GM21423 (cell line): Measurements from ENCODE around the gene HEBP2.
A peak's percentile ranks its signal among the peaks of the same experiment; 100 is the strongest.
"Not testable (repeated sequence)": the region's sequence is repeated elsewhere in the genome, so short reads cannot be mapped to it uniquely, and the experiment has no call there.

ENCODE experiments used
- ATAC-seq: cut with Tn5 transposase; IDR thresholded peaks from one replicate; pipeline ENCODE4 v1.9.1; 2021; ENCODE audit warnings: mild to moderate bottlenecking, moderate library complexity; ENCODE audit not compliant: unreplicated experiment

HEBP2 gene, protein sequence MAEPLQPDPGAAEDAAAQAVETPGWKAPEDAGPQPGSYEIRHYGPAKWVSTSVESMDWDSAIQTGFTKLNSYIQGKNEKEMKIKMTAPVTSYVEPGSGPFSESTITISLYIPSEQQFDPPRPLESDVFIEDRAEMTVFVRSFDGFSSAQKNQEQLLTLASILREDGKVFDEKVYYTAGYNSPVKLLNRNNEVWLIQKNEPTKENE

DNA sequence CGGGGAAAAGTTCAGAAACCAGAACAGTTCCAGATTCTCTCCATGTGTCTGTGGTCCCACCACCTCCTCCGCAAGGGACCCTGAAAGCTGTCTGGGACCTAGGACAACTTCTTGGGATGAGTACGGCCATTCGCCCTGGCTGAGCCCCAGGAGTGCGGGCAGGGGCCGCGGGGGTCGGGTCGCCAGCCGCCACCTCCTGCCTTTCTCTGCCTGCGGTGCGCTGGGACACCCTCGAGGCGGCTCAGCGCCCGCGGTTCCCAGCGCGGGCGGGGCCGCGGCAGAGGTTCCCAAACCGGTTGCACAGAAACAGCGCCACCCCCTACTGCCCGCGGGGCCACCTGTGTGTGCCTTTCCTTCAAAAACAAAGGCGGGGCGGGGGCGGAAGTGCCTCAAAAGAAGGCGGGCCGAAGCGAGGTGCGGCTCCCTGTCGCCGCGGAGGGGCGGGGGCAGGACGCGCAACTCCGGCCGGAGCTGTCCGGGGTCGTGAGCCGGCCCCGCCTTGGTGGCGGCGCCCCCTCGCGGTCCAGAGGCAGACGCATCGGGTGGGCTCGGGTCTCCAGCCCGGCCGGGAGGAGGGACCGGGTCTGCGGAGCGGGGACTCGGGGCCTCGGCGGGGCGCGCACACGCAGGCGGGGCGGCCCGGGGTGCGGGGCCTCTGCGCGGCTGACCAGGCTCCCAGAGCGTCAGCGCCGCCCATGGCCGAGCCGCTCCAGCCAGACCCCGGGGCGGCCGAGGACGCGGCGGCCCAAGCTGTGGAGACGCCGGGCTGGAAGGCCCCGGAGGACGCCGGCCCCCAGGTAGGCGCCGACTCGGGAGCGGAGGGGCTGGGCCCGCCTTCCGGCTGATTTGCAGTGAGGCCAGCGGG, at the start of gene HEBP2:
Gene HEBP2, plus strand, starts transcription at position 423 of the 865 bp plus-strand sequence. Its CDS starts 273 bp downstream, at position 696.
- peak; percentile 94 for ATAC-seq

DNA sequence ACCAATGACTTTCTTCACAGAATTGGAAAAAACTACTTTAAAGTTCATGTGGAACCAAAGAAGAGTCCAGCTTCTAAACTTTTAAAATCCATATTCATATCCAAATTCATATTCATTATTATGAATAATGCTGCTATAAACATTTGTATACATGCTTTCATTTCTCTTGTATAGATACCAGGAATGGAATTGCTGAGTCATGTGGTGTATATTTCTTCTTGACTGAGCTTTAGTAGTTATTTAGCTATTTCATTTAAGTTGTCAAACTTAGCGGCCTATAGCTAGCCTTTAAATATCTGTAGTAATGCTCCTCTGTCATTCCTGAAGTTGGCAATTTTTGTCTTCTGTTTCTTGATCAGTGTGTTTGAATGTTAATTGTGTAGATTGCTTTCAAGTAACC, 46.1 kb upstream of the HEBP2 start:
- ATAC-seq: no peak

DNA sequence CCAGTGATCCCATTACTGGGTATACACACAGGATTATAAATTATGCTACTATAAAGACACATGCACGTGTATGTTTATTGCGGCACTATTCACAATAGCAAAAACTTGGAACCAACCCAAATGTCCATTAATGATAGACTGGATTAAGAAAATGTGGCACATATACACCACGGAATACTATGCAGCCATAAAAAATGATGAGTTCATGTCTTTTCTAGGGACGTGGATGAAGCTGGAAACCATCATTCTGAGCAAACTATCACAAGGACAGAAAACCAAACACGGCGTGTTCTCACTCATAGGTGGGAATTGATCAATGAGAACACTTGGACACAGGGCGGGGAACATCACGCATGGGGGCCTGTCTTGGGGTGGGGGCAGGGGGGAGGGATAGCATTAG, 35.3 kb upstream of the HEBP2 start:
- not testable (repeated sequence) for ATAC-seq

DNA sequence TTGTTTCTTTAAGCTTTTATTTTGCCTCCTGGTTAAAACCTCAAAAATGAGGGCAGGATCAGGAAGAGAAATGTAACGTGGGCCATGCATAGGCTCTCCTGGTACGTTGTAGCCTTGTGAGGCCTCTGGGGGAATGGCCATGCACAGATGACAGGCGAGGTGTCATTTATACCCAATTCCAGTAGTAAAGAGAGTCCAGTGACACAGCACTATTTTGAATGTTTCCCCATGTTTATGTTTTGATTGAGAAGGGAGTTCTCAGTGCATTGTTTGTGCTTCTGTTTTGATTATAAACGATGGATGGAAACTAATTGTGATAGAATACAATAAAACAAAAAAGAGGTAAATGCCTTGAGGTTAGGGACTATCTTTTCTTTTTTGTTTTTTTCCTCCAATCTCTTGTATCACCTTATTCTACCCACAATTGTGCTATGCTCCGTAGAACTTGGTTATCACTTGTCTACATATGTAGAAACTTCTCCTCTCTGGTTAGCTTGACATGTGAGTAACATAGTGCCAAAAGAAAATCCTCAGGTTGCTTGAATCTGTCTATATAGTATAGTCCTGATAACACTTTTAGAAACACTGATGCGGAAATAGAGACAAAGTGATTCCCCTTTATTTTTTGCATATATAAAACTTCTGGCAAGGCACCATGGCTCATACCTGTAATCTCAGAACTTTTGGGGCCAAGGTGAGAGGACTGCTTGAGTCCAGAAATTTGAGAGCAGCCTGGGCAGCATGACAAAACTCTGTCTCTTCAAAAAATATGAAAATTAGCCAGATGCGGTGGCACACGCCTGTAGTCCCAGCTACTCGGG, 33.2 kb upstream of the HEBP2 start:
- no peak for ATAC-seq

DNA sequence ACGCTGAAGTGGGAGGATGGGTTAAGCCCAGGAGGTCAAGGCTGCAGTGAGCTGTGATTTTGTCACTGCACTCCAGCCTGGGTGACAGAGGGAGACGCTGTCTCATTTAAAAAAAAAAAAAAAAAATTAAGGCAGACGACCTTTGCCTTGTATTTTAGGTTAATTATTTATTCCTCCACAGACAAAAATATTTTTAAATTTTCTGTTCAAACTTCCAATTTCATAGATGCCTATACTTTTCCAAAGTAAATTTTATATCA, 32.6 kb upstream of the HEBP2 start:
- ATAC-seq: no peak

DNA sequence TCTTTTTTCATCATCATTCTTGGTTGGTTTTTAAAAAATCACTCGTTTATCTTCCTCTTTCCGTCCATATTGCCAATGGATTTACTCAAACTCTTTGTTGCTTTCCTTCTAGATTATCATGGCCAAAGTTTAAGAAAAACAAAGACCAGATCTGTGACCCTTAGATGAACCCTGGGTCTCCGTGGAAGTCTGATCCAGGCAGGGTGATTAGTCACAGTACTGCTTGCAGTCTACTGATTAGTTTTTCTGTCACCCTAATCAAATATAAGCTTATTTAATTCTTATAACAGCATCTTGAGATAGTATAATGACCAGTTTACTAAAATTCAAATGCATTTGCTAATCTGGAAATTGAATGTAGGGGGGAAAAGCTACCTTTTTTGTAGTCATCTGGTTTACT, 32.3 kb upstream of the HEBP2 start:
- ATAC-seq: no peak

DNA sequence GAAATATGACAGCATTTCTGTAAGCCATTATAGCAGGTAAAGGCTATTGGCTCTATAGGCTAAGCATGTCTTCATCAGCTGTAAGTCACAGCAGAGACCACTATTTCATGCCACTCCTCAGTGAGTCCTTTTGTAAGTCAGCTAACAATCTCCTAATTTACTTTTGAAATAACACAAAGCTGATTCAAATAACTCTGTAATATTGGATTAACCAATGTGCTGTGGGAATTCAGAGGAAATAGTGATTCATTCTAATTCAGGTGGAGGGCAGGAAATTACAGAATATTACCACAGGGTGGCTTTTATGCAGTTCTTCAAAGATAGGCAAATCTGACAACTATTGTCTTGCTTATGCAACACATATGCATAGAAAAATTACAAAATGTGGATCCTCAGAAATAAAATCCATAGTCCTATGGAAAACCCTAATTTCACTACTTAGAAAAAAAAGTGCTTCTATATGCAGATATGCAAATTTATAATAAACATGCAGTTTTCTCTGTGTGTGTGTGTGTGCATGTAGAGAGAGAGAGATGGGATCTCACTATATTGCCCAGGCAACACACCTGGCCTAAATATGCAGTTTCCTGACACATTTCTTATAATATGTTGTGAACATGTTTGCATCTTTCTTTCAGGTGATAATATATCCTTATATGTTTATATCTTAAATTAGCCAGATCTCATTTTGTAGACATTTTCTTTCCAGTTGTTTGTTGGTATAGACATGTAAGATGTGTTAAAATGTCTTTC, 31.1 kb upstream of the HEBP2 start:
- no peak for ATAC-seq

DNA sequence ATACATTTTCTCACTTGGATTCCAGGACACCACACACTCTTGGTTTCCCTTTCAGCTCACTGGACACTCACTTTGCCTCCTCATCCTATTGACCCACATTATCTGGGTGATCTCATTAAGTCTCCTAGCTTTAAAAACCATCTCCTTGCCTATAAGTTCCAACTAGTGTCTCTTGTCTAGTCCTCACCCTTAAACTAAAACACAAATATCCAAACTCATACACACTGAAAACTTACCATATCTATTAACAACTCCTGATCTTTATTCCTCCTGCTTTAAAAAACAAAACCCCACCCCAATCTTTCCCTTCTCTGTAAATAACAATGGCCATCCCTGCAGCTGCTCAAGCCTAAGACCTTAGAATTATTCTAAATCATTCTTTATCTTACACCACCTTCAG, 29.8 kb upstream of the HEBP2 start:
- ATAC-seq: no peak

DNA sequence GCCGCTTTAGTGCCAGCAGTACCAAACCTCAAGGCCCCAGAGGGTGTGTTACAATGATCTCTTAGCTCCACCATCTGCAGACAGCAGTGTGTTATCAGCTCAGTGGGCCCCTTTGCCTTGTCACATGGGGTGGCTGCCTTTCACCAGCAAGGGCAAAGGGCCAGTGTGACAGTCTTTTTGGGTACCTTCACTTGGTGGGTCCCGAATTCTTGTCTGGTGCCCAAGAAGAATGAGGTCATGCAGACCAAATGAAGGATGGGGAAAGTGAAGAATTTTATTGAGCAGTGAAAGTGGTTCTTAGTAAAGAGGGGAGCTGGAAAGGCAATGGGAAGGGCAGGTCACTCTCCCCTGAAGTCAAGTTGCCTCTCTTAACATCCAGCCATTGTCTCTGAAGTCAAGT, 29.2 kb upstream of the HEBP2 start:
- no peak for ATAC-seq

DNA sequence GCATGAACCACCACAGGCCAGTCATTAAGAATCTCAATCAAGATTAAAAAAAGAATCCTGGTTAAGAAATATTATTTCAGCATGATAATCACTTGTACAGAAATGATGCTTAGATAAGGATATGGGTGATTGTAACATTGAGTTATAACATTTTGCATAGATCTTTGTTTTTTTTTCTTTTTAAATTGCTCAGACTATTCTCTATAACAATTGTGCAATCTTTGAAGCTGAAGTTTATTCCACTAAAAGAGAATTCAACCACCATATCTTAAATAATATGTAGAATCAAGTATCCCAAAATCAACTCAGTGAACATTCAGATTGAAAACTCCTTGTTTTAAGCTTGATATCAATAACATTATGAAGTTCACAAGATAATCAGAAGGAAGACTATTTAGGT, 27.0 kb upstream of the HEBP2 start:
- ATAC-seq: no peak

DNA sequence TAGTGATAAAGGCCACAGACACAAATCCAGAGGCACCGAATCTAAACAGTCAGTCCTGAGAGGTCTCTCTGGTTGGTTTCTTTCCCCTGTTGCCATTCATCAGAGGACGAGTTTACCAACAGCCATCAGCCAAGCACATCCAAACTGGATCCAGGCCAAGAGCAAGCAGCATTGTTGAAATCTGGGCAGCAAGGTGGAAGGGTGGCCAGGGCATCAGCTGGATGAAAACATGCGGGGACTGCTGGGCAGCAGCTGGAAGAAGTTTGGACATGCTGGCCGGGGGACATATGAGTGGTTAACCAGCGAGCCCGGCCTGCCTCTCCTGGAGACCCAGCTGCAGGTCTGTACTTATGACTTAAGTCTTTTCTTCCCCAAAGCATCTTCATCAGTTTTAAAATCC, 26.2 kb upstream of the HEBP2 start, which contains the start of gene SMIM28:
Gene SMIM28, plus strand, starts transcription at position 62 of the 400 bp plus-strand sequence. Its CDS starts 168 bp downstream, at position 230.
- ATAC-seq: no peak

DNA sequence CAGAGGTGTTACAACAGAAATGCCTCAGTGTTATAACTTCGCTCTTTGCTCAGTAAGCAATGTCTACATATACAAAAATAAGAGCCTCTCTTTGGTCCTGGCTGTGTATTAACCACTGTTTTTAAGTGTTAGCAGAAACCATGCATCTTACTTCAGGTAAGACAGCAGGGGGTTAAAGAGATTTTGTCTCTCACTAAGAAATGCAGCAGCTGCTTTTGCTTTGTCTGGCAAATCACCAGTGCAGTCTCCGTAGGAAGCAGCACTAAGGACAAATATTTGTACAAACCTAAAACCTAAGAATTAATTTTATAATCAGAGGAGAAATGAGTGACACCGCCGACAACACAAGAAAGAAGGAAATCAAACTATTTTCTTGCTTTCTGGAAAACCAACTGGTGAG, 25.6 kb upstream of the HEBP2 start:
- no peak for ATAC-seq

DNA sequence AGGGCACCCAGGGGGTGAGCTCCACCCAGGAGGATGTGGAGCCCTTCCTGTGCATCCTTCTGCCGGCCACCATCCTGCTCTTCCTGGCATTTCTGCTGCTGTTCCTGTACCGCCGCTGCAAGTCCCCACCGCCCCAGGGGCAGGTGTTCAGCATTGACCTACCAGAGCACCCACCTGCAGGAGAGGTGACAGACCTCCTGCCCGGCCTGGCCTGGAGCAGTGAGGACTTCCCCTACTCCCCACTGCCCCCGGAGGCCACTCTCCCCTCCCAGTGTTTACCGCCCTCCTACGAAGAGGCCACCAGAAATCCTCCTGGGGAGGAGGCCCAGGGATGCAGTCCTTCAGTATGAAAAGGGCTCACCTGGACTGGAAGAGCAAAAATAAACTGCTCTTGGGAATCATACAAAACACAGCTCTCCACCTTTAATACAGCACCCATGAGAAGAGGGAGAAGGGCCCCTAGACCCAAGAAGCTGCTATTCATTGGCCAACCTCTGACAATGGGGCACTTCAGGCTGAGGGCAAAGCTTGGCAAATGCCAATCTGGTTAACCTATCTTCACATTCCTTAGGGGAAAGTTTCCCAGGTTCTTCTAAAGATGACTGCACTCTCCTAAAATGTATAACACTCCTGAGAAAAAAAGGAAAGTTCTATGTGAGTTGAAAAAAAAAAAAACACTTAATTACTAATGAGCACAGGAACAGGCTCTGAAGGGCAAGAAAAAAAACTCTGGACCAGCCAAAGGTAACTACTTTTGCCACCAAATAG, 21.3 kb upstream of the HEBP2 start:
- no peak for ATAC-seq

DNA sequence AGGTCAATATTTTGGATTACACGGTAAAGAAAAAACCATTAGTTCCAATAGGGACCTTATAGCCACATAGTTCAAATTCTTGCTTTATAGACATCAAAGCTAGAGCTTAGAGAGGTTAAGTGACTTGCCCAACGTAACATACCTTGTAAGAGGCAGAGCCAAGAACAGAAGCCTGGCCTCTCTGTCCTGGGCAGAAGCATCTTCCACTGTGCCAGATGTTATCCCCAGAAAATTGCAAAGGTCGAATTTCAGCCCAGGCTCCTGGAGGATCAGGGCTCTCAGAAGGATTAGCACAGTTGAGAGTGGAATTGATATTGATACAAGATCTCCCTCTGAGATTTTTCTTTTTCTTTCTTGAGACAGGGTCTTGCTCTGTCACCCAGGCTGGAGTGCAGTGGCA, 20.2 kb upstream of the HEBP2 start:
- ATAC-seq: no peak

DNA sequence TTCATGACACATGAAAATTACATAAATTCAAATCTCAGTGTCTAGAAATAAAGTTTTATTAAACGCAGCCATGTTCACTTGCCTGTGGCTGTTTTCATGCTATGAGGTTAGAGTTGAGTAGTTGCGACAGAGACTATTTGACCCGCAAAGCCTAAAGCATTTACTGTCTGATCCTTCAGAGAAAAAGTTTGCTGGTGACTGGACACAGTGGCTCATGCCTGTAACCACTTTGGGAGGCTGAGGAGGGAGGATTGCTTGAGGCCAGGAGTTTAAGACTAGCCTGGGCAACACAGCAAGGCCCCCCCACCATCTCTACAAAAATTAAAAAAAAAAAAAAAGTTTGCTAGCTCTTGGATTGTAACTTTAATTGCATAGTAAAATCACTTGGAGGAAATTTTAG, 17.1 kb upstream of the HEBP2 start:
- no peak for ATAC-seq

DNA sequence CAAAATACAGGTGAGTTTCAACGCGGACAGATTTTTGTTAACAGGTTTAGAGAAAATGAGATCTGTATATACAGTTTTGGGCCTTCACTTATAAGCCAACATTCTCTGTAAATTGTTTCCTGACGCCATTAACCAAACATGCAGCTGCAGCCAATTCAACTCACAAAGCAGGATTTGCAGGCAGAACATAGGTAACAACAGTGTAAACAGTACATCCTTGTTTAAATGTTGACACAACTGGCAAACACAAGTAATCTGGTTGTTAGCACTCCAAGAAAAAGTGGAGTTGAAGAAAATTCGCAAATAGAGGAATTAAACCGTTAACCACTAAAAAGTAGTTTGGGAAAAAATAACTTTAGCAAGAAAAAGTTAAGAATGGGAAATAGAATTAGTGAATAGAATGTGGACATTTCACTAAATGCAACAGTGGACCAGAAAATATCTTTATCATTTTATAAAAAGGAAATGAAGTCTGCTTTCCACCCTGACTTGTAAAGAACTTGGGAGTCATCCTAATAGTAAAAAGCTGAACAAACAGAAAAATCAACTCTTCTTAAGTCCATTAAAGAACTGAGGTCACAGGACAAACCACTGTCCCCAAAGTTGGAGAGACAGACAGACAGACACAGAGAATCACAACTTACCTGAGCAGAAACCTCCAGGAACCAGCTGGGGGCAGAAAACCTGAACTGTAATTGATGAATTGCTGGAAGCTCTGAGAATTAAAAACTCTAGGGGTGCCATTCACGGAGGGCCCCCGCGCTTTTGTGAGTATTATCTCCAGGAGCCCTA, 16.2 kb upstream of the HEBP2 start:
- ATAC-seq: no peak

DNA sequence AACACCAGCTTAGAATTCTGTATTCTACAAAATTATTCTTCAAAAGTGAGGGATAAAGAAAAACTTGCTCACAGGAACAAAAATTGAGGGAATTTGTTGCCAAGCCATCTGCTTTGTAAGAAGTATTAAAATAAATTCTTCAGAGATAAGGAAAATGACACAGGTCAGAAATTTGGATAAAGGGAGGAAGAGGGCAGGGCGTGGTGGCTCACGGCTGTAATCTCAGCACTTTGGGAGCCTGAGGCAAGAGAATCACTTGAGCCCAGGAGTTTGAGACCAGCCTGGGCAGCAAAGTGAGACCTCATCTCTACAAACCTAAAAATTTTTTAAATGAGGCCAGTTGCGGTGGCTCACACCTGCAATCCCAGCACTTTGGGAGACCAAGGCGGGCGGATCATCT, 14.5 kb upstream of the HEBP2 start:
- no peak for ATAC-seq

DNA sequence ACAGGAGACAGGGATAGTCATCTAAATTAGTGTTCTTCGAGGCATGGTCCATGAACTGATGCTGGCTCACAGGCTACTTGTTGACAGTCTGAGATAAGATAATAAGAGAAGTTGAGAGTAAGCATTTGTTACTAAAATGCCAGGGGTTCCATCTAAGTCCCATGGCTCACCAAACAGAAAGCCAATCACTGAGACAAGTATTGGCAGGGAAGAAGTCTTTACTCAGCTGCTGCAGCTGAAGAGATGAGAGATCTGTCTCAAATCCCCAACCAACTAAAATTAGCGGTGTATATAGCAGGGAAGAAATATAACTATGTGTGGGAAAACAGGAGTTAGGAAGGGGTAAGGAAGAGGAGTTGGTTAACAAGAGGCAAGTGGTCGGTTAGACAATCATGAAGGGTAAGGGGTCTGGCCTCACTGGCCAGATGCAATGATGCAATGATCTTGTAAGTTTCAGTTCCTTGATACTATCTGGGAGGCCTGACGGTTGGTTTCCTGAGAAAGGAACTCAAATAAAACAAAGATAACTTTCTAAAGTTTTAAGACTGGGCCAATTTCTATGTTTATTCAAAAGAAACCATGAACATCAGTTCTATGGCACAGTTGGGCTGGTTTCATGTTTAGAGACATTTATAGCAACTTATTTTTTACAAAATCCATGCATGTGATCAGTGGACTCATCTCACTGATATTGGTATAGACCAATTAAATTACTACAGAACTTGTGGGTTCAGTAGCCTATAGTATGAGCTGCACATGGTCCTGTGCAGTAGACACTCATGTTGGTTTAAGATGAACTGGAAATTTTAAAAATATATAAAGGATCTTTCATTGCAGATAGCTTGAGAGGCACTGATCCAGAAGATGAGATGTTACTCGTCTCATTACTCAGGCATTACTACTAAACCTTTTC, 9.9 kb upstream of the HEBP2 start:
- ATAC-seq: no peak

DNA sequence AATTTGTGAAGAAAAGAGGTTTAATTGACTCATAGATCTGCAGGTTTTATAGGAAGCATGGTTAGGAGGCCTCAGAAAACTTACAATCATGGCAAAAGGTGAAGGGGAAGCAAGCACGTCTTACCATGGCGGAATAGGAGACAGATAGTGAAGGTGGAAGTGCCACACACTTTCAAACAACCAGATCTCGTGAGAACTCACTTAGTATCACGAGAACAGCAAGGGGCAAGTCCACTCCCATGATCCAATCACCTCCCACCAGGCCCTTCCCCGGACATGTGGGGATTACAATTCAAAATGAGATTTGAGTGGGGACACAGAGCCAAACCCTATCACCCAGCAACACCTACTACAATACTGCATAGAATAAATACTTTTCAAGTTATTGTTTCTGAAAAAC, 7.3 kb upstream of the HEBP2 start:
- ATAC-seq: no peak
